PC-3 (cell line): ENCODE data around the gene CYRIA. TPM values are rescaled to one million over a fixed set of nuclear protein-coding genes. Genes with fewer than 3 reads are reported as not detected.

Experiments used
- ATAC-seq: fragments of 200-7000 bp; cut with Tn5 transposase; 2 replicates; pipeline ENCODE4 v1.9.1; 2020; ENCODE audit warnings: mild to moderate bottlenecking, moderate library complexity
- BruUV-seq: library from RNA; stranded (reverse); fragments of 400-500 nt; replicated peaks from 2 replicates; lab custom pipeline; 2021; lab: Mats Ljungman, UMichigan
- CTCF ChIA-PET: fragments of 300-600 bp; sonication (Branson Sonifier 250); formaldehyde crosslinking; loops from one replicate; lab custom pipeline; 2022; ENCODE audit warnings: antibody characterized with exemption; lab: Charles Lee
- POLR2A ChIA-PET: fragments of 300-600 bp; sonication (Branson Sonifier 250); formaldehyde crosslinking; loops from one replicate; lab custom pipeline; 2022; ENCODE audit warnings: antibody characterized with exemption; ENCODE audit not compliant: unreplicated experiment; lab: Charles Lee
- DNase-seq: peaks from one replicate; pipeline ENCODE4 v3.0.0-alpha.2; 2015
- H2AFZ ChIP-seq: fragments of 300-600 bp; sonication (generic); 2 replicates; pipeline ENCODE4 v1.6.0; 2016; ENCODE audit warnings: antibody characterized with exemption, low read length
- H3F3A ChIP-seq: fragments of 300-600 bp; sonication (generic); one replicate; pipeline ENCODE4 v1.6.0; 2017; ENCODE audit warnings: antibody characterized with exemption, low read length, control low read depth, mild to moderate bottlenecking; ENCODE audit not compliant: unreplicated experiment
- H3K27ac ChIP-seq: fragments of 300-600 bp; sonication (generic); 2 replicates; pipeline ENCODE4 v1.5.1; 2016; ENCODE audit warnings: mild to moderate bottlenecking, low read length
- H3K27me3 ChIP-seq: fragments of 300-600 bp; sonication (generic); 2 replicates; pipeline ENCODE4 v1.6.1; 2016; ENCODE audit warnings: low read length, mixed read lengths
- H3K36me3 ChIP-seq: fragments of 300-600 bp; sonication (generic); 2 replicates; pipeline ENCODE4 v1.6.1; 2016; ENCODE audit warnings: low read depth, mixed run types, low read length, mixed read lengths
- H3K4me1 ChIP-seq: fragments of 300-600 bp; sonication (generic); 2 replicates; pipeline ENCODE4 v1.5.1; 2016; ENCODE audit warnings: low read length; ENCODE audit not compliant: insufficient read depth
- H3K4me2 ChIP-seq: fragments of 300-600 bp; sonication (generic); 2 replicates; pipeline ENCODE4 v1.6.0; 2016; ENCODE audit warnings: low read length
- H3K4me3 ChIP-seq: fragments of 300-600 bp; sonication (generic); 2 replicates; pipeline ENCODE4 v1.5.1; 2016; ENCODE audit warnings: mild to moderate bottlenecking, low read length, mixed read lengths
- H3K79me2 ChIP-seq: fragments of 300-600 bp; sonication (generic); 2 replicates; pipeline ENCODE4 v1.6.1; 2017; ENCODE audit warnings: low read length, mixed read lengths
- H3K9ac ChIP-seq: fragments of 300-600 bp; sonication (generic); 2 replicates; pipeline ENCODE4 v1.6.0; 2016; ENCODE audit warnings: mild to moderate bottlenecking, low read length
- H3K9me2 ChIP-seq: fragments of 300-600 bp; sonication (generic); replicated peaks from 2 replicates; pipeline ENCODE4 v1.6.1; 2016; ENCODE audit warnings: mixed run types, low read length, mixed read lengths
- H3K9me3 ChIP-seq: fragments of 300-600 bp; sonication (generic); 2 replicates; pipeline ENCODE4 v1.6.1; 2016; ENCODE audit warnings: low read length, mixed read lengths
- H4K20me1 ChIP-seq: fragments of 300-600 bp; sonication (generic); 2 replicates; pipeline ENCODE4 v1.6.1; 2016; ENCODE audit warnings: low read length, mixed read lengths
- CTCF ChIP-seq: fragments of 300-600 bp; sonication (generic); conservative IDR thresholded peaks from 2 replicates; pipeline ENCODE4 v1.5.1; 2017; ENCODE audit warnings: antibody characterized with exemption, low read depth, mild to moderate bottlenecking, low read length
- EZH2 ChIP-seq: fragments of 300-600 bp; sonication (generic); IDR thresholded peaks from one replicate; pipeline ENCODE4 v1.6.1; 2017; ENCODE audit warnings: antibody characterized with exemption, mild to moderate bottlenecking, low read length; ENCODE audit not compliant: unreplicated experiment
- EZH2phosphoT487 ChIP-seq: fragments of 300-600 bp; sonication (generic); IDR thresholded peaks from 2 replicates; pipeline ENCODE4 v1.6.1; 2018; ENCODE audit warnings: mild to moderate bottlenecking, antibody characterized with exemption, low read length, borderline replicate concordance
- intact Hi-C: fragments of 100-400 bp; cut with micrococcal nuclease; formaldehyde crosslinking; loops from 2 replicates; pipeline ENCODE4 v1.9.0; 2023
- total RNA-seq: library from RNA; depleted of rRNA; stranded (reverse); fragments of >200 nt; gene quantifications from 2 replicates; pipeline ENCODE4 v1.2.3, GENCODE V29; 2014

CYRIA gene
- total RNA-seq, 1 experiment from 2014 or later, result 0.15 TPM

- no peaks in the 10 kb centered on the region for H3K4me1 ChIP-seq
- no peak overlapping the region for H3K27ac ChIP-seq
- intact Hi-C loops, result no loop called here
- H3F3A ChIP-seq, result no peaks in the 10 kb centered on the region
- no peaks in the 10 kb centered on the region for H3K79me2 ChIP-seq
- no peaks in the 10 kb centered on the region for H3K9me3 ChIP-seq
- no peak overlapping the region for H3K4me2 ChIP-seq
- no TSS peak for BruUV-seq
- TF ChIP-seq EZH2phosphoT487, result no peak
- no peak for TF ChIP-seq CTCF
- no peak for TF ChIP-seq EZH2
- no peak overlapping the region for H3K4me3 ChIP-seq
- ATAC-seq (no peak), DNase-seq (no peak)
- no peaks in the 10 kb centered on the region for H3K9me2 ChIP-seq
- no peak overlapping the region for H3K9ac ChIP-seq
- H3K36me3 ChIP-seq, result no peaks in the 10 kb centered on the region
- ChIA-PET POLR2A (no interaction called here), CTCF (no interaction called here)
- no peaks in the 10 kb centered on the region for H4K20me1 ChIP-seq
- H3K27me3 ChIP-seq, result no peaks in the 10 kb centered on the region
- H2AFZ ChIP-seq, result no peak overlapping the region
These were observed 5.1 kb downstream of the CYRIA start for GRCh38 chr2:16660556-16660955.

- no peak overlapping the region for H3K4me3 ChIP-seq
- POLR2A ChIA-PET, result no interaction called here
- H3K27me3 ChIP-seq, result no peaks in the 10 kb centered on the region
- TF ChIP-seq EZH2phosphoT487, result no peak
- no peak for TF ChIP-seq CTCF
- TF ChIP-seq EZH2, result no peak
- DNase-seq (no peak), ATAC-seq (no peak)
- intact Hi-C loops, result no loop called here
- H3K27ac ChIP-seq, result no peak overlapping the region
- CTCF ChIA-PET, result no interaction called here
- no peaks in the 10 kb centered on the region for H4K20me1 ChIP-seq
- H3K4me2 ChIP-seq, result no peak overlapping the region
- BruUV-seq, result no TSS peak
- no peaks in the 10 kb centered on the region for H3K9me2 ChIP-seq
- no peak overlapping the region for H2AFZ ChIP-seq
- no peaks in the 10 kb centered on the region for H3K79me2 ChIP-seq
- no peaks in the 10 kb centered on the region for H3F3A ChIP-seq
- H3K4me1 ChIP-seq, result no peaks in the 10 kb centered on the region
- H3K9me3 ChIP-seq, result no peaks in the 10 kb centered on the region
- H3K36me3 ChIP-seq, result no peaks in the 10 kb centered on the region
- no peak overlapping the region for H3K9ac ChIP-seq
These were observed 5.5 kb downstream of the CYRIA start for GRCh38 chr2:16660114-16660513.

- no peak overlapping the region for H3K4me3 ChIP-seq
- H2AFZ ChIP-seq, result no peak overlapping the region
- H3K4me2 ChIP-seq, result no peak overlapping the region
- H3K36me3 ChIP-seq, result no peaks in the 10 kb centered on the region
- no peaks in the 10 kb centered on the region for H3K9me2 ChIP-seq
- TF ChIP-seq CTCF, result no peak
- TF ChIP-seq EZH2phosphoT487, result no peak
- no peak for TF ChIP-seq EZH2
- H3K4me1 ChIP-seq, result no peaks in the 10 kb centered on the region
- no peak overlapping the region for H3K9ac ChIP-seq
- H4K20me1 ChIP-seq, result no peaks in the 10 kb centered on the region
- H3F3A ChIP-seq, result no peaks in the 10 kb centered on the region
- DNase-seq (no peak), ATAC-seq (no peak)
- CTCF ChIA-PET, result no interaction called here
- H3K79me2 ChIP-seq, result no peaks in the 10 kb centered on the region
- H3K27me3 ChIP-seq, result no peaks in the 10 kb centered on the region
- intact Hi-C loops, result no loop called here
- POLR2A ChIA-PET, result no interaction called here
- no peak overlapping the region for H3K27ac ChIP-seq
- no peaks in the 10 kb centered on the region for H3K9me3 ChIP-seq
- BruUV-seq, result no TSS peak
These were observed 7.4 kb downstream of the CYRIA start for GRCh38 chr2:16658076-16658739.
